ENCODE measurements around the gene TULP1. TPM values are rescaled to one million over a fixed set of nuclear protein-coding genes. Genes with fewer than 3 reads are reported as not detected.

TULP1 gene
- total RNA-seq, 2 experiments from 2014 or later = not detected

- DNase-seq (no peak), ATAC-seq (ENCODE audit: poor library complexity) (no peak)
- Histone ChIP-seq H3K27ac (ENCODE audit: low read depth in 1 of 2, low read length in 2 of 2) (no peak overlapping the region), H3K4me1 (ENCODE audit: insufficient read depth, low read length) (peaks cover 35% of the 10 kb centered on the region), H3K36me3 (ENCODE audit: insufficient read depth, low read length) (peaks cover 50% of the 10 kb centered on the region), H3K9me3 (ENCODE audit: control insufficient read depth in 1 of 2, insufficient read depth in 1 of 2, low read length in 2 of 2) (no peaks in the 10 kb centered on the region), H3K27me3 (ENCODE audit: control insufficient read depth in 1 of 2, insufficient read depth in 2 of 2, low read length in 2 of 2) (no peaks in the 10 kb centered on the region), H3K4me3 (ENCODE audit: low read length) (no peak overlapping the region)
- ChIA-PET CTCF (interaction anchor here (1.8 kb wide), 1 partner anchor 24 kb away, joined by 6 read pairs; no protein-coding TSS in a partner anchor), POLR2A (interaction anchor here (1.1 kb wide), 1 partner anchor 214 kb away, joined by 3 read pairs; the partner anchor contains the start of gene ZNF76)
- Mint-ChIP-seq H3K4me1 (ENCODE audit: low read depth) (peaks cover 28% of the 10 kb centered on the region), H3K27me3 (no peaks in the 10 kb centered on the region), H3K36me3 (ENCODE audit: low read depth) (peaks cover 37% of the 10 kb centered on the region), H3K27ac (no peak overlapping the region), H3K9me3 (no peaks in the 10 kb centered on the region), H3K4me3 (no peak overlapping the region)
- intact Hi-C loops (cut with DNase I, micrococcal nuclease) = loop anchor here in 1 of 2 experiments (5.0 kb wide), 1 partner anchor 264 kb away; the partner anchor contains the start of gene ARMC12
- no peak for TF ChIP-seq CTCF (IDR thresholded peaks at IDR 0.05)
These were observed 38.9 kb downstream of the TULP1 start for GRCh38 chr6:35473850-35474130.

- H3K27me3 Mint-ChIP-seq = no peaks in the 10 kb centered on the region
- no peak for TF ChIP-seq CTCF (IDR thresholded peaks at IDR 0.05)
- H3K9me3 Mint-ChIP-seq = no peaks in the 10 kb centered on the region
- no peak for ATAC-seq (ENCODE audit: poor library complexity)
- intact Hi-C loops (cut with DNase I, micrococcal nuclease) = loop anchor here in 1 of 2 experiments (5.0 kb wide), 1 partner anchor 264 kb away; the partner anchor contains the start of gene ARMC12
- no peak overlapping the region for H3K27ac ChIP-seq (ENCODE audit: low read depth in 1 of 2, low read length in 2 of 2)
- no peak for DNase-seq
- no peaks in the 10 kb centered on the region for H3K9me3 ChIP-seq (ENCODE audit: control insufficient read depth in 1 of 2, insufficient read depth in 1 of 2, low read length in 2 of 2)
- ChIA-PET CTCF (interaction anchor here (1.8 kb wide), 1 partner anchor 23 kb away, joined by 6 read pairs; no protein-coding TSS in a partner anchor), POLR2A (interaction anchor here (0.6 to 1.1 kb wide), 3 partner anchors 174 to 1247 kb away, joined by 3 to 6 read pairs (median 3); partner anchors contain the start of gene ZNF76)
- H3K36me3 ChIP-seq (ENCODE audit: insufficient read depth, low read length) = peaks cover 53% of the 10 kb centered on the region
- H3K27me3 ChIP-seq (ENCODE audit: control insufficient read depth in 1 of 2, insufficient read depth in 2 of 2, low read length in 2 of 2) = no peaks in the 10 kb centered on the region
- peaks cover 31% of the 10 kb centered on the region for H3K4me1 Mint-ChIP-seq (ENCODE audit: low read depth)
- peaks cover 43% of the 10 kb centered on the region for H3K36me3 Mint-ChIP-seq (ENCODE audit: low read depth)
- no peak overlapping the region for H3K4me3 ChIP-seq (ENCODE audit: low read length)
- peaks cover 38% of the 10 kb centered on the region for H3K4me1 ChIP-seq (ENCODE audit: insufficient read depth, low read length)
- H3K4me3 Mint-ChIP-seq = no peak overlapping the region
- H3K27ac Mint-ChIP-seq = no peak overlapping the region
These were observed 39.4 kb downstream of the TULP1 start for GRCh38 chr6:35473075-35473849.

- Mint-ChIP-seq H3K4me1 (ENCODE audit: low read depth) (peaks cover 42% of the 10 kb centered on the region), H3K36me3 (ENCODE audit: low read depth) (peaks cover 50% of the 10 kb centered on the region), H3K27me3 (no peaks in the 10 kb centered on the region), H3K4me3 (peak overlapping the region; percentile 30), H3K27ac (peak overlapping the region; percentile 100), H3K9me3 (no peaks in the 10 kb centered on the region)
- peaks cover 53% of the 10 kb centered on the region for H3K36me3 ChIP-seq (ENCODE audit: insufficient read depth, low read length)
- H3K9me3 ChIP-seq (ENCODE audit: control insufficient read depth in 1 of 2, insufficient read depth in 1 of 2, low read length in 2 of 2) = no peaks in the 10 kb centered on the region
- DNase-seq (no peak), ATAC-seq (ENCODE audit: poor library complexity) (no peak)
- no peak overlapping the region for H3K4me3 ChIP-seq (ENCODE audit: low read length)
- no peak for TF ChIP-seq CTCF (IDR thresholded peaks at IDR 0.05)
- ChIA-PET POLR2A (interaction anchor here (1.1 to 1.4 kb wide), 3 partner anchors 51 to 215 kb away, joined by 3 read pairs; no protein-coding TSS in a partner anchor), CTCF (interaction anchor here (1.3 to 1.8 kb wide), 2 partner anchors 22 kb away, joined by 4 to 6 read pairs; no protein-coding TSS in a partner anchor)
- no peaks in the 10 kb centered on the region for H3K27me3 ChIP-seq (ENCODE audit: control insufficient read depth in 1 of 2, insufficient read depth in 2 of 2, low read length in 2 of 2)
- no peak overlapping the region for H3K27ac ChIP-seq (ENCODE audit: low read depth in 1 of 2, low read length in 2 of 2)
- peaks cover 49% of the 10 kb centered on the region for H3K4me1 ChIP-seq (ENCODE audit: insufficient read depth, low read length)
- intact Hi-C loops (cut with DNase I, micrococcal nuclease) = loop anchor here in 1 of 2 experiments (5.0 kb wide), 1 partner anchor 265 kb away; the partner anchor contains the start of gene ARMC12
These were observed 40.8 kb downstream of the TULP1 start for GRCh38 chr6:35471836-35472345.

Data from CD4-positive, alpha-beta T cell (primary cell).